NCI-H128 (cell line): ENCODE results near the gene SLC5A6.
"Not testable (repeated sequence)": the region's sequence is repeated elsewhere in the genome, so short reads cannot be mapped to it uniquely, and the experiment has no call there.

Source experiments
- DNase-seq: peaks from one replicate; lab custom pipeline; 2025; ENCODE audit not compliant: unreplicated experiment; lab: John Stamatoyannopoulos, UW

SLC5A6 gene

GRCh38 chr2:27177441-27178351 lies 34.4 kb downstream of the SLC5A6 start:
- DNase-seq: no peak

- not testable (repeated sequence) for DNase-seq
These were observed 36.3 kb downstream of the SLC5A6 start for GRCh38 chr2:27175781-27176180.

GRCh38 chr2:27175330-27175729 lies 36.7 kb downstream of the SLC5A6 start:
- DNase-seq: no peak

GRCh38 chr2:27174638-27175037 lies 37.4 kb downstream of the SLC5A6 start:
- DNase-seq: no peak

- no peak for DNase-seq
These were observed 40.7 kb downstream of the SLC5A6 start for GRCh38 chr2:27171351-27171848.

GRCh38 chr2:27170581-27171337 lies 41.3 kb downstream of the SLC5A6 start:
- no peak for DNase-seq

- no peak for DNase-seq
These were observed 46.9 kb downstream of the SLC5A6 start for GRCh38 chr2:27164960-27165763.

- DNase-seq: no peak
These were observed 49.6 kb downstream of the SLC5A6 start for GRCh38 chr2:27162151-27163121.

- no peak for DNase-seq
These were observed 51.9 kb downstream of the SLC5A6 start for GRCh38 chr2:27160191-27160590.

GRCh38 chr2:27159271-27159670 lies 52.8 kb downstream of the SLC5A6 start:
- DNase-seq: no peak

GRCh38 chr2:27158468-27158867 lies 53.6 kb downstream of the SLC5A6 start:
- no peak for DNase-seq

- DNase-seq: no peak
These were observed 57.0 kb downstream of the SLC5A6 start for GRCh38 chr2:27155069-27155520.

- DNase-seq: no peak
These were observed 57.6 kb downstream of the SLC5A6 start for GRCh38 chr2:27154488-27154887.

GRCh38 chr2:27152796-27153464 lies 59.1 kb downstream of the SLC5A6 start:
- no peak for DNase-seq

GRCh38 chr2:27152102-27152795 lies 59.8 kb downstream of the SLC5A6 start:
- DNase-seq: no peak

GRCh38 chr2:27150639-27151230 lies 61.3 kb downstream of the SLC5A6 start:
- DNase-seq: no peak
